Kidney (tissue), 14 donors: Measurements from ENCODE around the gene IPPK. TPM values are rescaled to one million over a fixed set of nuclear protein-coding genes. Genes with fewer than 3 reads are reported as not detected.
A peak's percentile ranks its signal among the peaks of the same experiment; 100 is the strongest.
"Not testable (repeated sequence)": the region's sequence is repeated elsewhere in the genome, so short reads cannot be mapped to it uniquely, and the experiment has no call there.

ENCODE experiments used
- DNase-seq, 5 donors: peaks; one replicate each; pipeline ENCODE4 v3.0.0-alpha.2; 2013 to 2020
- FAIRE-seq: peaks from 2 replicates; lab custom pipeline; 2012; peaks lifted over from hg19 to GRCh38; lab: Jason Lieb, UNC
- H3K27ac ChIP-seq, 2 donors: one replicate each; pipeline ENCODE4 v1.7.0; 2013; ENCODE audit warnings: low read depth in 2 of 2, low read length in 2 of 2, inconsistent platforms in 1 of 2
- H3K27me3 ChIP-seq: one replicate; pipeline ENCODE4 v1.7.1; 2013; ENCODE audit warnings: low read length, inconsistent platforms; ENCODE audit not compliant: control insufficient read depth, insufficient read depth
- H3K36me3 ChIP-seq, 3 donors: one replicate each; pipeline versions ENCODE4 v1.7.0 to v1.7.1; 2013; ENCODE audit warnings: low read length in 3 of 3, control low read depth in 1 of 3, inconsistent platforms in 1 of 3; ENCODE audit not compliant: insufficient read depth in 3 of 3, control insufficient read depth in 2 of 3
- H3K4me1 ChIP-seq, 3 donors: one replicate each; pipeline versions ENCODE4 v1.7.0 to v1.7.1; 2013; ENCODE audit warnings: low read length in 3 of 3, inconsistent platforms in 1 of 3, low read depth in 1 of 3; ENCODE audit not compliant: control insufficient read depth in 2 of 3, insufficient read depth in 2 of 3
- H3K4me3 ChIP-seq, 3 donors: one replicate each; pipeline versions ENCODE4 v1.7.0 to v1.8.1; 2013; ENCODE audit warnings: low read length in 3 of 3, control low read depth in 1 of 3, inconsistent platforms in 1 of 3
- H3K9ac ChIP-seq, 3 donors: one replicate each; pipeline versions ENCODE4 v1.7.0 to v1.7.1; 2013; ENCODE audit warnings: low read length in 3 of 3, control low read depth in 1 of 3, inconsistent platforms in 1 of 3
- H3K9me3 ChIP-seq, 3 donors: one replicate each; pipeline versions ENCODE4 v1.7.0 to v1.7.1; 2013; ENCODE audit warnings: low read length in 3 of 3, control low read depth in 1 of 3, inconsistent platforms in 1 of 3; ENCODE audit not compliant: control insufficient read depth in 2 of 3, insufficient read depth in 1 of 3
- CTCF ChIP-seq: IDR thresholded peaks from 3 replicates; pipeline ENCODE4 v1.5.1; 2012; ENCODE audit warnings: mild to moderate bottlenecking, moderate library complexity, borderline replicate concordance; ENCODE audit not compliant: insufficient read depth; ENCODE audit errors: extremely low read depth
- intact Hi-C: fragments of 100-400 bp; cut with DNase I; formaldehyde crosslinking; loops from one replicate; pipeline ENCODE4 v1.11.1; 2022
- polyA plus RNA-seq: library from polyadenylated mRNA; stranded (reverse); fragments of 350-450 nt; fragmentation: Illumina TruSeq; extraction: RNeasy Lipid Tissue Mini Kit (QIAGEN cat#74804); gene quantifications from one replicate; pipeline ENCODE4 v1.2.3, GENCODE V29; 2014; ENCODE audit warnings: low read depth, low replicate concordance; ENCODE audit not compliant: insufficient read depth
- total RNA-seq: library from RNA; stranded (reverse); fragmentation: NEBNext Ultra II Directional; extraction: Animal tissue kit (Norgen Biotek cat#: 25700); gene quantifications from one replicate; pipeline ENCODE4 v1.2.1, GENCODE V29; 2021
- donor health status: control.
- donor health status: control.
- donor health status: control.
- donor health status: control.
- donor health status: control.
- donor health status: DM: yes; HTN: yes; CAD: no.
- donor health status: Normal renal cell carcinoma (clear cell type).

Gene IPPK
- total and polyA plus RNA-seq, 2 donors from 2014 or later = 7.3 to 10.2 TPM

GRCh38 chr9:92599938-92600461 is 69.9 kb downstream of the IPPK start:
- Histone ChIP-seq H3K9ac (no peak overlapping the region), H3K4me3 (no peak overlapping the region), H3K27me3 (no peaks in the 10 kb centered on the region), H3K4me1 (peaks cover 0 to 17% (median 0%) of the 10 kb centered on the region in 3 donors), H3K27ac (no peak overlapping the region), H3K36me3 (no peaks in the 10 kb centered on the region), H3K9me3 (peaks cover 0 to 5% (median 0%) of the 10 kb centered on the region in 3 donors)
- no peak for TF ChIP-seq CTCF
- no peak for FAIRE-seq
- DNase-seq = peak in 1 of 5 donors; percentile 13
- intact Hi-C loops = no loop called here

DNA sequence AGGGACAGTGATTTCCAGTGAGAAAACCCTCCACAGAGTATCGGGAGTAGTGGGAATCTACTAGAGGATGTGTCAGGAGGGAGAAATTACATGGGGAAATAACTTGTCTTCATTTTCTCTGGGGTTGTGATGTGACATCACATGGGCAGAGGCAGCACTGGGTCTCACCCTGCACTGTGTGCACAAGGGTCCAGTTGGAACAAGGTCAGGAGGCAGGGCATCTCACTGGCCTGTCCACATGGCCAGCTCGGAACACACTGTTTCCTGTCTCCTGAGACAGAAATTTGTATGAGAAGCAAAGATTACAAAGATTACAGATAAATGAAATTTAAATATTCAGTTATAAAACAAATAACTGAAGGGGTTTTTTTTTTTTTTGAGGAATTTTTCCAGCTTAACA is 71.5 kb downstream of the IPPK start:
- TF ChIP-seq CTCF = no peak
- no peaks in the 10 kb centered on the region for H3K9me3 ChIP-seq
- no peak overlapping the region for H3K9ac ChIP-seq
- H3K4me1 ChIP-seq = peaks cover 0 to 17% (median 0%) of the 10 kb centered on the region in 3 donors
- intact Hi-C loops = no loop called here
- FAIRE-seq (no peak), DNase-seq (no peak)
- H3K27ac ChIP-seq = peak overlapping the region in 1 of 2 donors; percentile 21
- H3K36me3 ChIP-seq = no peaks in the 10 kb centered on the region
- no peaks in the 10 kb centered on the region for H3K27me3 ChIP-seq
- no peak overlapping the region for H3K4me3 ChIP-seq

- no peak for FAIRE-seq
- no peaks in the 10 kb centered on the region for H3K9me3 ChIP-seq
- H3K4me1 ChIP-seq = peaks cover 0 to 12% (median 0%) of the 10 kb centered on the region in 3 donors
- H3K9ac ChIP-seq = no peak overlapping the region
- TF ChIP-seq CTCF = no peak
- H3K27me3 ChIP-seq = no peaks in the 10 kb centered on the region
- intact Hi-C loops = no loop called here
- DNase-seq = no peak
- no peak overlapping the region for H3K4me3 ChIP-seq
- H3K27ac ChIP-seq = no peak overlapping the region
- H3K36me3 ChIP-seq = no peaks in the 10 kb centered on the region
Measured at GRCh38 chr9:92595930-92596329, 74.0 kb downstream of the IPPK start.

DNA sequence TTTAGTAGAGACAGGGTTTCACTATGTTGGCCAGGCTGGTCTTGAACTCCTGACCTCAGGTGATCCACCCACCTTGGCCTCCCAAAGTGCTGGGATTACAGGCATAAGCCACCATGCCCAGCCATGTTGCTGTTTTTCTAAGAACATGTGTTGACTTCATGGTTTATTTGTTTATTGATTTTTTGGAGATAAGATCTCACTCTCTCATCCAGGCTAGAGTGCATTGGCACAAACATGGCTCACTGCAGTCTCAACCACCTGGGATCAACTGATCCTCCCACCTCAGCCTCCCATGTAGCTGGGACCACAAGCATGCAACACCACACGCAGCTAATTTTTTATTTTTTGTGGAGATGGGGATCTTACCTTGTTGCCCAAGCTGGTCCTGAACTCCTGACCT is 74.9 kb downstream of the IPPK start:
- H3K9ac ChIP-seq, FAIRE-seq, H3K9me3 ChIP-seq, DNase-seq, H3K27me3 ChIP-seq, H3K4me3 ChIP-seq, H3K4me1 ChIP-seq, H3K36me3 ChIP-seq, H3K27ac ChIP-seq, intact Hi-C loops: not testable (repeated sequence)
